Neural progenitor cell (in vitro differentiated cells): ENCODE data around the gene TXNRD3.
"Not testable (repeated sequence)": the region's sequence is repeated elsewhere in the genome, so short reads cannot be mapped to it uniquely, and the experiment has no call there.

Experiments
- CTCF ChIP-seq: fragments of 200-600 bp; sonication (generic); IDR thresholded peaks from 2 replicates; pipeline ENCODE4 v1.5.1; 2017; ENCODE audit warnings: antibody characterized with exemption, mild to moderate bottlenecking
- EZH2 ChIP-seq: fragments of 200-600 bp; sonication (generic); IDR thresholded peaks from 2 replicates; pipeline ENCODE4 v1.6.1; 2017; ENCODE audit warnings: antibody characterized with exemption, mild to moderate bottlenecking, moderate library complexity

- not testable (repeated sequence) for TF ChIP-seq CTCF, EZH2
These were observed 63.4 kb downstream of the TXNRD3 start for GRCh38 chr3:126591515-126591914.
